ENCODE measurements around the gene P2RY8. TPM values are rescaled to one million over a fixed set of nuclear protein-coding genes. Genes with fewer than 3 reads are reported as not detected.
"Not testable (repeated sequence)": the region's sequence is repeated elsewhere in the genome, so short reads cannot be mapped to it uniquely, and the experiment has no call there.

The P2RY8 gene
- total and polyA plus RNA-seq, 4 donors: 0.51 to 8.3 (median 4.4) TPM

DNA sequence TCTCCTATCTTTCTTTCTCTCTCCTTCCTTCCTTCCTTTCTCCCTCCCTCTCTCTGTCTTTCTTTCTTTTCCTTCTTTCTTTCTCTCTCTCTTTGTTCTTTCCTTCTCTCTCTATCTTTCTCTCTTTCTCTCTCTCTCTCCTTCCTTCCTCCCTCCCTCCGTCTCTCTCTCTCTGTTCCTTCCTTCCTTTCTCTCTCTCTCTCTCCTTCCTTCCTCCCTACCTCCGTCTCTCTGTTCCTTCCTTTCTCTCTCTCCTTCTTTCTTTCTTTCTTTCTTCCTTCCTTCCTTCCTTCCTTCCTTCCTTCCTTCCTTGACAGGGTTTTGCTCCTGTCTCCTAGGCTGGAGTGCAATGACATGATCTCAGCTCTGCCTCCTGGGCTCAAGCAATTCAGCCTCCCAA is 24.2 kb upstream of the P2RY8 start:
- no peaks in the 10 kb centered on the region for H3K36me3 ChIP-seq (ENCODE audit: control insufficient read depth in 4 of 4, insufficient read depth in 4 of 4, low read length in 4 of 4)
- 6 to 38% methylated on average over 2 of the region's 2 CpGs for WGBS, 2 donors
- H3K27me3 ChIP-seq (ENCODE audit: control insufficient read depth in 3 of 3, insufficient read depth in 3 of 3, low read length in 2 of 3): no peaks in the 10 kb centered on the region
- H3K9me3 ChIP-seq (ENCODE audit: control insufficient read depth in 4 of 4, insufficient read depth in 3 of 4, low read length in 3 of 4): no peaks in the 10 kb centered on the region
- no peak for TF ChIP-seq CTCF (IDR thresholded peaks at IDR 0.05; ENCODE audit: control extremely low read depth, extremely low read depth)
- no peak overlapping the region for H3K9ac ChIP-seq (ENCODE audit: insufficient read depth in 1 of 2, low read length in 2 of 2)
- no peak overlapping the region for H3K4me3 ChIP-seq
- DNase-seq: no peak
- H3K27ac ChIP-seq (ENCODE audit: low read depth in 1 of 2, low read length in 1 of 2): no peak overlapping the region
- H3K4me1 ChIP-seq (ENCODE audit: control insufficient read depth in 5 of 5, insufficient read depth in 5 of 5, low read length in 5 of 5): no peaks in the 10 kb centered on the region
- no peak for ATAC-seq (ENCODE audit: insufficient read depth, low FRiP score)

GRCh38 chrX:1558761-1559468 is 21.9 kb upstream of the P2RY8 start:
- no peak overlapping the region for H3K4me3 ChIP-seq
- TF ChIP-seq CTCF (IDR thresholded peaks at IDR 0.05; ENCODE audit: control extremely low read depth, extremely low read depth): no peak
- no peaks in the 10 kb centered on the region for H3K36me3 ChIP-seq (ENCODE audit: control insufficient read depth in 4 of 4, insufficient read depth in 4 of 4, low read length in 4 of 4)
- peaks cover 0 to 4% (median 0%) of the 10 kb centered on the region in 4 donors for H3K9me3 ChIP-seq (ENCODE audit: control insufficient read depth in 4 of 4, insufficient read depth in 3 of 4, low read length in 3 of 4)
- H3K27me3 ChIP-seq (ENCODE audit: control insufficient read depth in 3 of 3, insufficient read depth in 3 of 3, low read length in 2 of 3): no peaks in the 10 kb centered on the region
- H3K4me1 ChIP-seq (ENCODE audit: control insufficient read depth in 5 of 5, insufficient read depth in 5 of 5, low read length in 5 of 5): no peaks in the 10 kb centered on the region
- ATAC-seq (ENCODE audit: insufficient read depth, low FRiP score) (no peak), DNase-seq (no peak)
- no peak overlapping the region for H3K27ac ChIP-seq (ENCODE audit: low read depth in 1 of 2, low read length in 1 of 2)
- WGBS, 2 donors: 92% methylated on average over 13 of the region's 13 CpGs
- no peak overlapping the region for H3K9ac ChIP-seq (ENCODE audit: insufficient read depth in 1 of 2, low read length in 2 of 2)

DNA sequence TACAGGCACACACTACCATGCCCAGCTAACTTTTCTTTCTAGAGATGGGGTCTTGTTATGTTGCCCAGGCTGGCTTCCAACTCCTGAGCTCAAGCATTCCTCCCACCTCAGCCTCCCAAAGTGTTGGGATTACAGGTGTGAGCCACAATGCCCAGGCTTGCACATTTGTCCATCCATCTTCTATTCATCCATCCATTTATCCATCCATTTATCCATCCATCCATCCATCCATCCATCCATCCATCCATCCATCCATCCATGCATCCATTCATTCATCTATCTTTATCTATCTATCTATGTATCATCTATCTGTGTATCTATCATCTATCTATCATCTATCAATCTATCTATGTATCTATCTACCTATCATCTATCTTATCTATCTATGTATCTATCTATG is 20.5 kb upstream of the P2RY8 start:
- H3K27ac ChIP-seq (ENCODE audit: low read depth in 1 of 2, low read length in 1 of 2); H3K4me3 ChIP-seq; H3K9ac ChIP-seq (ENCODE audit: insufficient read depth in 1 of 2, low read length in 2 of 2); H3K27me3 ChIP-seq (ENCODE audit: control insufficient read depth in 3 of 3, insufficient read depth in 3 of 3, low read length in 2 of 3); H3K4me1 ChIP-seq (ENCODE audit: control insufficient read depth in 5 of 5, insufficient read depth in 5 of 5, low read length in 5 of 5); H3K9me3 ChIP-seq (ENCODE audit: control insufficient read depth in 4 of 4, insufficient read depth in 3 of 4, low read length in 3 of 4); ATAC-seq (ENCODE audit: insufficient read depth, low FRiP score); DNase-seq; H3K36me3 ChIP-seq (ENCODE audit: control insufficient read depth in 4 of 4, insufficient read depth in 4 of 4, low read length in 4 of 4): not testable (repeated sequence)

DNA sequence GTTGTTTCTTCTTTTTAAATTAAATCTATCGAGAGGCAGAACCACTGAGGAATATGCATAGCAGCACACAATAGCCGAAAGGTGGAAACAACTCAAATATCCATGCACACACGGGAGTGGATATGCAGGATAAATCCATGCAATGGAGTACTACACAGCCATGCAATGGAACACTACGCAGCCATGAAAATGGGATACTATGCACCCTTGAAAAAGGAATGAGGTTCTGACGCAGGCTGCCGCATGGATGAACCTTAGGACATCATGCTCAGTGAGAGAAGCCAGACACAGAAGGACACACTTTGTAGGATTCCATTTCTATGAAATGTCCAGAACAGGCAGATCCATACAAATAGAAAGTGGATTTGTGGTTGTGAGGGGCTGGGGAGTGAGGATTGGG is 18.4 kb upstream of the P2RY8 start:
- peaks cover 0 to 4% (median 3%) of the 10 kb centered on the region in 4 donors for H3K9me3 ChIP-seq (ENCODE audit: control insufficient read depth in 4 of 4, insufficient read depth in 3 of 4, low read length in 3 of 4)
- H3K27ac ChIP-seq (ENCODE audit: low read depth in 1 of 2, low read length in 1 of 2): no peak overlapping the region
- no peak for DNase-seq
- no peaks in the 10 kb centered on the region for H3K4me1 ChIP-seq (ENCODE audit: control insufficient read depth in 5 of 5, insufficient read depth in 5 of 5, low read length in 5 of 5)
- 84 to 89% methylated on average over 6 of the region's 6 CpGs for WGBS, 2 donors
- TF ChIP-seq CTCF (IDR thresholded peaks at IDR 0.05; ENCODE audit: control extremely low read depth, extremely low read depth): no peak
- no peak overlapping the region for H3K4me3 ChIP-seq
- no peak overlapping the region for H3K9ac ChIP-seq (ENCODE audit: insufficient read depth in 1 of 2, low read length in 2 of 2)
- H3K36me3 ChIP-seq (ENCODE audit: control insufficient read depth in 4 of 4, insufficient read depth in 4 of 4, low read length in 4 of 4): no peaks in the 10 kb centered on the region
- no peaks in the 10 kb centered on the region for H3K27me3 ChIP-seq (ENCODE audit: control insufficient read depth in 3 of 3, insufficient read depth in 3 of 3, low read length in 2 of 3)
- ATAC-seq (ENCODE audit: insufficient read depth, low FRiP score): no peak
